ENCODE results near the gene PPME1.

PPME1 gene

DNA sequence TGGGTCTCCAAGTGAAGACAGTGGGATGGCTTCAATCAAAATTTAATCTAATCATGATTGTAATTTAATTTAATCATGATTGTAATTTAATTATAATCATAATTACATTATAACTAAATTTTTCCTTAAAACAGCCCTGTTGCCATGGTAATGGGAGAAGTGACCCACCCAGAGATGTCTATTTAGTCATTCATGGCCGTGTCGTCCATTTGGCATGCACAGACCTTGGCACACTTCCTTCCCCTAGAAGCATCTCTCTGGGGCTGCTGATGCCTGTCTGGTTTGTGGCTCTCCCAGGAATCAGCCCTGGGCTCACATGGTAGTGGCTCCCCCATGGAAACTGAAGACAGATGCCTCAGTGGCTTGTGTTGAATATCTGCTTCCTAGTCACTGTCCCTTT lies 113.4 kb downstream of the PPME1 start:
- DNase-seq, result no peak

DNA sequence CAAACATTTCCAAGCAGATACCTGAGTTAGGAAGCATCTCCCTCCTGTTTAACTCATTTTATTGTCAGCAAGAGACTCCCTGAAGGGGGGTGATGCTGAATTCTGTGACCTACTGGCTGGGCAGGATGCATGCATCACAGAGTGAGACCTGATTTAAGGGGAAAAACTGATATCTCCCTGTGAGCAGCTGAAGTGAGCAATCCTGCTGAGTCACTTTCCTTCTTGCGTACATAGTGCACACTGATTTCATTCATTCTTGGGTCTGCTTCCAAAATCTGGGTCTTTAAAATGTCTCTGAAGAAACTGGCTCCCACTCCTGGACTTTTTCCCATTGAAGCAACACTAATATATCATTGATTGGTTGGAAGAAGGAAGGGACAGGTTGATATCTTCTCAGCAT lies 117.1 kb downstream of the PPME1 start:
- DNase-seq, result no peak

DNA sequence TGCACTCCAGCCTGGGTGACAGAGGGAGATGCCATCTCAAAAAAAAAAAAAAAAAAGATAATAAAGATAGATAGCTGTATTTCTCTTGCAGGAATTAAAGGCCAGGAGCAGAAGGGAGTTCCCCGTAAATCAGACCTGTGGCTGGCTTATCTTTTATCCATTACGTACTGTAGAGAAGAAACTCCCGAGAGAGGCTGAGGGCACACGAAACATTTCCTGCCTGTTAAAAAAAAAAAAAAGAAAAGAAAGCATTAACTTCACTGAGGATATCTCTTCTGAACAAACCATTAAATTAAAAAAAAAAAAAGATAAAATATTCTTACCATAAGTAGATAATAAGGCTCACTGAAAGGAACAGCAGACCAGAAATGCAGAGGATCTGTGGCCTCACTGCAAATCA lies 117.8 kb downstream of the PPME1 start:
- no peak for DNase-seq

DNA sequence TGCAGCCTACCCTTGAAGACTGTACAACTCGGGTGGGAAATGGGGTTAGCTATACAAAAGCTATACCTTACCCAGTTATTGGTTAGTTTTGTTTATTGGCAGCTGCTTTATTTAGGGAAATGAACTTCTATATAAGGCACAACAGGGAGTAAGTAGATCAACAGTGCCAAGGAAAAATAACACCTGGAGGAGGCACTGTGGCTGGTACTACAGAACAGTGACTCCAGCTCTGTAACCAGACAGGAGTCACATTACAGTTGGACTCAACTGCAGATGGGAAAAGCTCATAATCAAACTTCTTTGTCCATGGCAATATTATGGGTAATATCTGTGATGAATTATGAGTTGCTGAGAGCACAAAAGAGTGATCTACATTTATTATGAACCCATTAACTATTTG lies 126.4 kb downstream of the PPME1 start:
- no peak for DNase-seq

DNA sequence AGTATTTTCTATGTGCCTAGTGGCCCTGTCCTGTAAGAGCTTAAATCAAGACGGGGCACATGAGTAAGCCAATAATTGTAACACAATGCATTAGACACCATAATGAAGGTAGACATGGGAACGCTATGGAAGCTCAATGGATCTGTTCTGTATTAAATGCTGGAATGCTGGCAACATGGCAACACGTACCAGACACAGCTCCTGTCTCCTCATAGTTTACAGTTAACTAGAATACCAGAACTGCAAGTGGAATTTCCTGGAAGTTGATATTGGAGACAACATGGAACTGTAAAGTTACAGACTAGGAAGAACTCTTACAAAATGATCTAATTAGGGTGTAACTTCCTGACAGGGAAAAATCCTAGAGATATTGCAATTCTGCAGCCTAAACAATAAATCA lies 127.9 kb downstream of the PPME1 start:
- DNase-seq, result no peak
